HuH-7 (cell line): ENCODE data around the gene CHST1.

Source experiments
- DNase-seq: peaks from one replicate; pipeline ENCODE4 v3.0.0; 2011; ENCODE audit warnings: low spot score

CHST1 gene

DNA sequence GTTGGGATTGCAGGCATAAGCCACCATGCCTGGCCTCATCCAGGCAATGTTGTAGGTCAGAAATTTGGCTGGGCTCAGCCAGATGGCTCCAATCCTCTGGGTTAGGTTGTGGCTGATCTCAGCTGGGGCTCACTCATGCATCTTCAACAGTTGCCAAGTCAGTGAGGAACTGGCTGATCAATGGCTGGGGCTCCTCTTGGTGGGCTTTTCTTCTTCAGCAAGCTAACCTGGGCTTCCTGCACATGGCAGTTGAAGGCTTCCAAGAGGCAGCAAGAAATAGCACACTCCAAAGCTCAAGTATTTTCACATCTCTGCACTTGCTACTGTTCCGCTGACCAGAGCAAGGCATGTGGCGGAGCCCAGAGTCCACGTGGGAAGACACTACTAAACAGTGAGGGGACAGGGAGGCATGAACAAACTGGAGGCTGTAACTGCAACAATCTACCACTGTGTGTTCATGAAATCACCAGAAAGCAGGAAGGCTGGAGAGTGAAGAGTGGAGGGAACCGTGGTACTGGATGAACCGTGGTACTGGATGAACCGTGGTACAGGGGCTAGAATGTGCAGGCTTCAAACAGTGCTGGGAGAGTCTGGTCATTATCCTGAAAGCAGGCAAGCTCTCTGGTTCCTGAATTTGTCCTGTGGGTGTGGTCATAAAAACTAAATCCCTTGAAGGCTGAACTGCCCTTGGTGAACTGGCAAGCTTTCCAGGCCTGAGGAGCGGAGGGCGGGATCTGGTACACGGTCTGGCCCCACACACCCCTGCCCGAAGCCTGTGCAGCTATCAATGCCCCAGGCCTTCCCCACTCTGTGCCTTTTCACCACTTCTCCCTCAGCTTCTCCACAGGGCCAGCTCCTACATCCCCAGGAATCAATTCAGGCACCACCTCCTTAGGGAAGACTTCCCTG is 20.2 kb downstream of the CHST1 start:
- DNase-seq = no peak

GRCh38 chr11:45643598-45644260 is 21.7 kb downstream of the CHST1 start:
- DNase-seq = no peak

GRCh38 chr11:45641961-45642360 is 23.5 kb downstream of the CHST1 start:
- no peak for DNase-seq

- no peak for DNase-seq
Observed at GRCh38 chr11:45638051-45638450, 27.4 kb downstream of the CHST1 start.

DNA sequence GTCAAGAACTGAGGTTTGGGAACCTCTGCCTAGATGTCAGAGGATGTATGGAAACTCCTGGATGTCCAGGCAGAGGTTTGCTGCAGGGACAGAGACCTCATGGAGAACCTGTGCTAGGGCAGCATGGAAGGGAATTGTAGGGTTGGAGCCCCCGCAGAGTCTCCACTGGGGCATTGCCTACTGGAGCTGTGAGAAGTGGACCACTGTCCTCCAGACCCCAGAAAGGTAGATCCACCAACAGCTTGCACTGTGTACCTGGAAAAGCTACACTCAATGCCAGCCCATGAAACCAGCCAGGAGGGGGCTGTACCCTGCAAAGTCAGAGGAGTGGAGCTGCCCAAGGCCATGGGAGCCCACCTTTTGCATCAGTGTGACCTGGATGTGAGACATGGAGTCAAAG is 29.5 kb downstream of the CHST1 start:
- no peak for DNase-seq

- DNase-seq = no peak
Observed at GRCh38 chr11:45625611-45626010, 39.8 kb downstream of the CHST1 start.

GRCh38 chr11:45624095-45624494 is 41.3 kb downstream of the CHST1 start:
- DNase-seq = no peak

DNA sequence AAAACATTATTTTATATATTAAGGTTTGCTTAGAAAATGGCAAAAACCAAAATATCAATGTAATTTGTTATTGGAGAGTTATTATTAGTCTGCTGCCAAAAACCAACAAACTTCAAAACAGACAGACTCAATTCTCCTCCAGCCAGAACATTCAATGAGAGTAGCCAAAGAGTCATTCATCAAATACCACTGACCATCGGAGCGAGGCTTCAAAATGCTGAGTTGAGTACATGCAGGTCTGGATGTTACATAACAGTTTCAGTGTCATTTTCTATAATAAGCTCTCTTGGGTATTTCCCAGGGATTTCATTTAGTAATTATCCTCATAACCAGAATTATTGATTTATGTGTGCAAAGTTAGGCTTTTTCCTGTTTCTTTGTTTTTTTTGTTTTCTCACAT is 42.6 kb downstream of the CHST1 start:
- DNase-seq = no peak

DNA sequence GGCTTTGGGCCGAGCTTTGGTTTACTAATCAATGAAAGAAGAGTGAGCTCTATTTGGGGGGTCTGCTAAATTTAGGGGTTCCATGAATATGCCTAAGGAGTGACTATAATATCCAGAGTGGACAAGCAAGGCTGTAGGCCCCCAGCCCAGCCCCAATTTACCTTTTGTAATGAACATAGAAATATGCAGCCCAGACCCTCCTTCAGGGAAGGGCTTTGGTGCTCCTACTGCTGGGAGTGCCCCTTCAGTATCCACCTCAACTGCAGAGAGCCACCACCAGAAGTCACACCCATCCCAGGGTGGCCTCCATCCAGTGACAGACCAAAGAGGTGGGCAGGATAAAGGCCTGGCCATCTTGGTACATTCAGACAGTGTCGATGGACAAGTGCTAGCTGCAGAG is 43.1 kb downstream of the CHST1 start:
- no peak for DNase-seq

DNA sequence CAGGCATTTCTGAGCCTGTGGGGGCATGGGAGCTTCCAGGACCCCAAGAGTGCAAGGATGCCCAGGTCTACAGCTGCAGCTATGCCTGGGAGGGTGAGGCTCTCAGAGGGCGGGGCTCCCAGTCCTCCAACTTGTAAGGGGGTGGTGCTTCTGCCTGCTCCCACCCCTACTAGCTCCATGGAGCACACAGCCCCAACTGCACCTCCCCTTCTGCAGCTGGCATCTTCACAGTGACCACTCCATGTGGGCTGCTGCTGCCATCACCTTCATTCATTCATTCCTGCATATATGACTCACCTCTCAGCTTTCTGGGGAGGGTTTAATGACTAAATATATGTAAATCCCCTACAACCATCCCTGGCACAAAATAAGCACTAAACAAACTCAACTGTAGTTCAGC is 43.8 kb downstream of the CHST1 start:
- no peak for DNase-seq

GRCh38 chr11:45620243-45620642 is 45.2 kb downstream of the CHST1 start:
- no peak for DNase-seq

GRCh38 chr11:45618897-45619296 is 46.5 kb downstream of the CHST1 start:
- no peak for DNase-seq

- DNase-seq = no peak
Observed at GRCh38 chr11:45617871-45618601, 47.4 kb downstream of the CHST1 start.

GRCh38 chr11:45616802-45617549 is 48.4 kb downstream of the CHST1 start:
- DNase-seq = no peak

DNA sequence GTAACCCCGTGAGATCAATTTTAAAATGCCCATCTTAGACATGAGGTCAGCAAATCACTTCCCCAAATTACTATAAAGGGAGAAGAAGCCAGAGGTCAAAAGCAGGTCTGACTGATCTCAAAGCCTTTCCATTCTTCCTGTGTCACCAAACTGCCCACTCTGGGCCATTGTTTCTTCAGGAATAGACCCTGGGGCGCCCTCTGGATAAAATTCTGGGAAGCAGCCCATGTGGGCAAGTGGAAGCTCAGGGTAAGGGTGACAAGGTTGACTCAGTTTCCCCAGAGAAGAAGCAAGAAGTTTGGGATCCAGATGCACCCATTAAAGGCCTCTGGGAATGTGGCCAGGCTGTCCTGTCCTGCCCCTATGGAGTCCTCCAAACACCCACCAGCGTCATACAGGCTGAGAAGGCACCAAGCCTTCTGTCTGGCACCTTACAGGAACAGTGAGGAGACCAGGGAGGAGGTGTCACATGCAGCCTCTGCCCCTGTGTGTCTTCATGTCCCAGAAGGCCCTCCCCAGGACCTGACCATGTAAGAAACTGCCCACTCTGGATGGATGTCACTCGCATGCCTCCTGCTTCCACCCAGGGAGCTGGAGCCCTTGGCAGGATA is 50.1 kb downstream of the CHST1 start:
- no peak for DNase-seq

- no peak for DNase-seq
Observed at GRCh38 chr11:45614196-45614828, 51.1 kb downstream of the CHST1 start.

DNA sequence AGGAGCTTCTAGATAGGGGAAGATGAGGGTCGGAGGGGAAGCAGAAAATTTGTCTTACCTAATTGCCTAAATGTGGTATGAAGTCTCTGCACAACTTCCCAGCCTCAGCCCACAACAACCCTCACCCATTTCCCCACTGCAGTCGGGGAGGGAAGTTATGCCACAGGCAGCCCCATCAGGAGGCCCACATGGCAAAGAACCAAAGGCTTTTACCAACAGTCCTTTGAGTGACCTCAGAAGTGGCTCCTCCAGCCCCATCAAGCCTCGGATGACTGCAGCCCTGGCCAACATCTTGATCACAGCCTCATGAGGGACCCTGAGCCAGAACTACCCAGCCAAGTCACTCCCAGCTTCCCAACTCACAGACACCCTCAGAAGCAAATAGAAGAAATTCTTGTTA is 54.8 kb downstream of the CHST1 start:
- DNase-seq = no peak

DNA sequence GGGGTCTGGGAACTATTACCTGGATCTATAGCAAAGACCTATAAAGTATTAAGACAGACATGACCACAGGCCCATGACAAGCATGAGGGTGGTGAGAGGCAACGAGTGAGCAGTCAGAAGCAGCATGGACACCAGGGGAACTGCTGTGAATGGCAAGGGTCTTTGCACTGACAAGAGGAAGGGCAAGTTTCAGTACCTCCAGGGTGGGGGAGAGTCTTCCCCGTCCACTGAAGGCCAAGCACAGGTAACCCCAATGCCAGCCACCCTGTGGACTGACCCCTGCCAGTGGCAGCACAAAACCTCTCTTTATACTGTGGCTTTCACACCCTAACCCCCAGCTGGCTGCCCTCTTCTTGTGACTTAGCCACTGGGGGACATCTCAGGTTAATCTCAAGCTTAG is 55.5 kb downstream of the CHST1 start:
- no peak for DNase-seq

- no peak for DNase-seq
Observed at GRCh38 chr11:45609337-45609736, 56.1 kb downstream of the CHST1 start.

DNA sequence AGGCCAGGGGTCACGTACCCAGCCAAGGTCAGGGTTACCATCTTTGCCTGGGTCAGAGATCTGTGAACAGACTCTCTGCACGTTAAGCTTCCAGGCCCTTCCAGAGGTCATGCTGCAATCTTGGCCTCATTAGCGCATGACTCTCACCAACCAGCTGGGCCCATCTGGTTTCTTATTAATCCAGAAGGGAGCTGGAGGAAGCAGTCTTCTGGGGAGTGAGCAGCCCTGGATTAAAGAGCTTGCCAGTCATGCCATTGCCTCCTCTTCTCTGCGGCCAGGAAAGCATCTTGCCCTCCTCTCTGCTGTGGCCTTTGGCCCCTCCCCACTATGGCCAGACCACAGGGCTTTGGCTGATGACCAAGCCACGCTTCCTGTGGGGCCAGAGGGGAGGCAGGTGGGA is 57.4 kb downstream of the CHST1 start:
- DNase-seq = no peak
